WTC11 (cell line): ENCODE measurements around the gene IFRD1. TPM values are rescaled to one million over a fixed set of nuclear protein-coding genes. Genes with fewer than 3 reads are reported as not detected.

Source experiments
- ARID4B ChIP-seq: sonication (generic); formaldehyde crosslinking; IDR thresholded peaks from 2 replicates; pipeline ENCODE4 v1.8.0; 2023; ENCODE audit warnings: missing genetic modification reagents, mild to moderate bottlenecking, borderline replicate concordance
- CDX4 ChIP-seq: fragments of 250-450 bp; sonication (Bioruptor Pico); IDR thresholded peaks from 2 replicates; pipeline ENCODE4 v1.9.0; 2021; ENCODE audit warnings: moderate library complexity, mild to moderate bottlenecking, inconsistent platforms, borderline replicate concordance
- E2F1 ChIP-seq: sonication (generic); formaldehyde crosslinking; IDR thresholded peaks from 2 replicates; pipeline ENCODE4 v1.8.0; 2022; ENCODE audit warnings: mild to moderate bottlenecking, missing genetic modification reagents
- FOXJ3 ChIP-seq: sonication (generic); formaldehyde crosslinking; IDR thresholded peaks from 2 replicates; pipeline ENCODE4 v1.9.0; 2021; ENCODE audit warnings: missing genetic modification reagents, mild to moderate bottlenecking, borderline replicate concordance
- FOXP4 ChIP-seq: sonication (generic); formaldehyde crosslinking; IDR thresholded peaks from 2 replicates; pipeline ENCODE4 v1.8.0; 2022; ENCODE audit warnings: mild to moderate bottlenecking, missing genetic modification reagents
- HMGA2 ChIP-seq: fragments of 250-450 bp; sonication (Bioruptor Pico); IDR thresholded peaks from 2 replicates; pipeline ENCODE4 v1.4.0; 2021; ENCODE audit warnings: mild to moderate bottlenecking, moderate library complexity
- JAZF1 ChIP-seq: fragments of 250-450 bp; sonication (Bioruptor Pico); IDR thresholded peaks from 2 replicates; pipeline ENCODE4 v1.9.0; 2021; ENCODE audit warnings: moderate library complexity, mild to moderate bottlenecking, inconsistent platforms
- KAT7 ChIP-seq: sonication (generic); formaldehyde crosslinking; IDR thresholded peaks from 2 replicates; pipeline ENCODE4 v1.8.1; 2023; ENCODE audit warnings: missing genetic modification reagents, mild to moderate bottlenecking, borderline replicate concordance
- MAX ChIP-seq: sonication (generic); formaldehyde crosslinking; IDR thresholded peaks from 2 replicates; pipeline ENCODE4 v1.8.0; 2022; ENCODE audit warnings: mild to moderate bottlenecking, missing genetic modification reagents
- MXD4 ChIP-seq: fragments of 250-450 bp; sonication (Bioruptor Pico); IDR thresholded peaks from 2 replicates; pipeline ENCODE4 v1.8.0; 2021; ENCODE audit warnings: mild to moderate bottlenecking, moderate library complexity, borderline replicate concordance
- NFATC4 ChIP-seq: fragments of 250-450 bp; sonication (Bioruptor Pico); IDR thresholded peaks from 2 replicates; pipeline ENCODE4 v1.9.0; 2021; ENCODE audit warnings: mild to moderate bottlenecking
- NR1H2 ChIP-seq: sonication (generic); formaldehyde crosslinking; IDR thresholded peaks from 2 replicates; pipeline ENCODE4 v1.9.0; 2021; ENCODE audit warnings: mild to moderate bottlenecking, moderate library complexity, missing genetic modification reagents
- NR2C2 ChIP-seq: sonication (generic); formaldehyde crosslinking; IDR thresholded peaks from 2 replicates; pipeline ENCODE4 v1.8.0; 2022; ENCODE audit warnings: mild to moderate bottlenecking, missing genetic modification reagents
- PRDM15 ChIP-seq: sonication (generic); formaldehyde crosslinking; IDR thresholded peaks from 2 replicates; pipeline ENCODE4 v1.8.0; 2022; ENCODE audit warnings: missing genetic modification reagents
- PREB ChIP-seq: sonication (generic); formaldehyde crosslinking; IDR thresholded peaks from 2 replicates; pipeline ENCODE4 v1.8.1; 2022; ENCODE audit warnings: mild to moderate bottlenecking, missing genetic modification reagents, moderate library complexity, borderline replicate concordance
- RELA ChIP-seq: sonication (generic); formaldehyde crosslinking; IDR thresholded peaks from 2 replicates; pipeline ENCODE4 v1.8.1; 2022; ENCODE audit warnings: missing genetic modification reagents, mild to moderate bottlenecking, borderline replicate concordance
- RORB ChIP-seq: fragments of 250-450 bp; sonication (Bioruptor Pico); IDR thresholded peaks from 2 replicates; pipeline ENCODE4 v1.9.0; 2021; ENCODE audit warnings: mild to moderate bottlenecking
- SMAD3 ChIP-seq: sonication (generic); formaldehyde crosslinking; IDR thresholded peaks from 2 replicates; pipeline ENCODE4 v1.8.0; 2022; ENCODE audit warnings: missing genetic modification reagents, mild to moderate bottlenecking, borderline replicate concordance
- SP1 ChIP-seq: sonication (generic); formaldehyde crosslinking; conservative IDR thresholded peaks from 2 replicates; pipeline ENCODE4 v1.8.1; 2022; ENCODE audit warnings: missing genetic modification reagents
- ZNF219 ChIP-seq: sonication (generic); formaldehyde crosslinking; IDR thresholded peaks from 2 replicates; pipeline ENCODE4 v1.8.0; 2023; ENCODE audit warnings: missing genetic modification reagents, mild to moderate bottlenecking, borderline replicate concordance
- ZNF423 ChIP-seq: fragments of 250-450 bp; sonication (Bioruptor Pico); IDR thresholded peaks from 2 replicates; pipeline ENCODE4 v2.1.2; 2022; ENCODE audit warnings: mild to moderate bottlenecking, moderate library complexity
- ZNF425 ChIP-seq: fragments of 250-450 bp; sonication (Bioruptor Pico); conservative IDR thresholded peaks from 2 replicates; pipeline ENCODE4 v1.9.0; 2021; ENCODE audit warnings: mild to moderate bottlenecking
- total RNA-seq: library from RNA; stranded (reverse); gene quantifications from 3 replicates; pipeline ENCODE4 v1.2.3, GENCODE V29; 2021

IFRD1 gene
- total RNA-seq, 1 experiment from 2014 or later, result 31.2 TPM

GRCh38 chr7:112450807-112451761, 824 bp downstream of the IFRD1 start (continued):
- TF ChIP-seq NR2C2 (CRISPR knock-in tag) (no peak), KAT7 (CRISPR knock-in tag) (peak; percentile 87; the same call in 1 of the 2 replicates), JAZF1 (CRISPR knock-in tag) (no peak), CDX4 (CRISPR knock-in tag) (no peak), MXD4 (no peak), ZNF425 (CRISPR knock-in tag) (no peak), SP1 (CRISPR knock-in tag) (no peak), E2F1 (no peak), PRDM15 (CRISPR knock-in tag) (no peak), RORB (CRISPR knock-in tag) (no peak), RELA (CRISPR knock-in tag) (no peak), MAX (CRISPR knock-in tag) (peak; percentile 76; the same call in 1 of the 2 replicates), ZNF423 (CRISPR knock-in tag) (no peak), HMGA2 (CRISPR knock-in tag) (no peak), NFATC4 (CRISPR knock-in tag) (no peak), FOXP4 (CRISPR knock-in tag) (no peak), NR1H2 (no peak), PREB (CRISPR knock-in tag) (no peak), ZNF219 (CRISPR knock-in tag) (no peak; the same call in 1 of the 2 replicates), ARID4B (peak; percentile 69), FOXJ3 (CRISPR knock-in tag) (no peak), SMAD3 (no peak)
